HG03469 (cell line): ENCODE measurements around the gene GALNTL6.
A peak's percentile ranks its signal among the peaks of the same experiment; 100 is the strongest.

Experiments
- ATAC-seq: cut with Tn5 transposase; IDR thresholded peaks from one replicate; pipeline ENCODE4 v1.9.1; 2021; ENCODE audit warnings: mild to moderate bottlenecking, moderate library complexity, moderate number of reproducible peaks; ENCODE audit not compliant: unreplicated experiment

Gene GALNTL6

GRCh38 chr4:171812665-171813525, at the start of gene GALNTL6:
Gene GALNTL6 (plus strand): TSS chr4:171813404.
- no peak for ATAC-seq

DNA sequence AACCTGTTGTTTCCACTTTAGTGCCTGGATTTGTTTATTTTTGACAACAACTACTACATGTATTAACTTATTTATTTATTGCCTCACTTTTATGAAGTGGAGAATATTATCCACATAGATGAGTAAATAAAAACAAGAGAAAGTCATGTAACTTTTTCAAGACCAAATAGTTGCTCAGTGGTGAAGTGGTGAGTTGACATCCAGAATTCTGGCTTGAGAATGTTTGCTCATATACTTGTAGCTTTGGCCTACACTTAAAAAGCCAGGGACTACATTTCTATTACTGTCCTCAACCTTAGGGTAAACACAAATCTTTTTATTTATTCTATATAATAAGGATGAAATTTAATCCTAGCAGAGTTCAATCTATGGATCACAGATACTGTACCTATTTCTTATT, 47.7 kb upstream of the GALNTL6 start:
- no peak for ATAC-seq

DNA sequence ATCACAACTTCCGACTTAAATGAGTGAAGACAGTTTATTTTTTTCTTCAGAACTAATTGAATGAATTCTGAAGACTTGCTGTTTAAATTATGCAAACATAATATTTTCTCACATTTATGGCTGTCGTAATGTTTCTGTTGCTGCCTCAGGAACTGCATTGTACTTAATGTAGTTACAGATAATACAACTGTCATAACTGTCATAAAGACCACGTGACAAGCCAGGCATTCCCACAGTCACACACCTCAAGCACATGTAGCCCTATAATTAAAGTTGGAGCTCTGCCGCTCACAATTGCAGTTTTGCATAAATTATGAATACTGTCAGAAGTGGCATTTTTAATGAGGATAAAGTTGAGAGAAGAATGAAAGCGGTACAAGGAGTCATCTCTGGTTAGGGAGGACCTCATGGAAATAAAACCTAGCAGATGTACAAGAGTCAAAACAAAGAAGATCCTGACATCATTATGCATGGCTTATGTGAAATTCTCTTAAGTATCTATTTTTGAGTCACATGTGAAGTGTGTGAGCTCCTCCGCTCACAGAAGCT, 38.5 kb upstream of the GALNTL6 start:
- ATAC-seq = no peak

DNA sequence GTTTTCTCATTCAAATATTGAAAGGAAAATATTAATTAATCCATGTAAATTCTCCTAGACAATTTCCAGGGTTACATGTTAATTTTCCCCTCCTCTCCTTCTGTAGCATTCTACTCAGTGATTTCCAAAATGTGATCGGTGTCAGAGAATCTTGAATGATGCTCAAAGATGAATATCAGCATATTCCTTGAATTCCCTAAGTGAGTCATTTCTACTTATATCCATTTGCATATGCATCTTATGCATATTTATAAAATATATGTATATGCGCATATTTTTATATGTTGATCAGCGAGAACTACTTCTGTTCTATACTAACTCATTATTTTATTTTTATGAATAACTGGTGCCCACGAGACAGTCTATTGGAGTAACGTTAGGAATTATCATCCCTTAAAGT, 33.9 kb upstream of the GALNTL6 start:
- no peak for ATAC-seq

- ATAC-seq = no peak
Observed at GRCh38 chr4:171785388-171785787, 27.8 kb upstream of the GALNTL6 start.

GRCh38 chr4:171793723-171794122, 19.5 kb upstream of the GALNTL6 start:
- ATAC-seq = no peak

- ATAC-seq = no peak
Observed at GRCh38 chr4:171794528-171794927, 18.7 kb upstream of the GALNTL6 start.

DNA sequence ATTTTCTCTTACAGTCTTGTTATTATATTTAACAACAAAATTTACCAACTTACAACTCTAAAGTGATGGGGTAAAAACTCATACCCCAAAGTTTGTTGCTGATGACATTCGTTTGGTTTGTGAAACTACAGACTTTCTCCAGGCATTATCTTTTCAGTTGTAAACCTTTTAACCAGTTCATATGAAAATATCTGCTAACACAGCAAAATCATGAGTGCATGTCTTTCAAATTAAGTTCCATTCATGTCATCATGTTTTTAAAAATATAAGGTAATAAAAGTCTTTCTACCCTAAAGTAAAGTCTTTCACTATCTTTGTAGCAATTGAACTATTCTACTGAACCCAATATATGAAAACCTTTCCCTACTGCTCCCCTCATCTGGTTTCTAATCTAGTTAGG, 3.4 kb upstream of the GALNTL6 start:
- no peak for ATAC-seq

DNA sequence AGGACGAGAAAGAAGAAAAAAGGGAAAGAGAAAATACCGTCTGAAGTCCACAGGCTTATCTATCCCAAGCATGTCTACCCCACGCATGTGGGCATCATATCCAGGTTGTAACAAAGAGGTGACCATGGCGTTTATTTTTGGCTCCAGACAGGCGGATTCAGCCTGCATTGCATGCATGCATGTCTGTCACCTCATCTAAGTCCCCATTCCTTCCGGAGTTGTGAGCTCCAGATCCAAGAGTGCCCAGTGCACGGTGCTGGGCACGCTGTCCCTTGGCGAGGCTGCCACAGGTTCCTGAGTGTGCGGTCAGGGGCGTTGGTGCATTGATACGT, 905 bp upstream of the GALNTL6 start:
- ATAC-seq = no peak

DNA sequence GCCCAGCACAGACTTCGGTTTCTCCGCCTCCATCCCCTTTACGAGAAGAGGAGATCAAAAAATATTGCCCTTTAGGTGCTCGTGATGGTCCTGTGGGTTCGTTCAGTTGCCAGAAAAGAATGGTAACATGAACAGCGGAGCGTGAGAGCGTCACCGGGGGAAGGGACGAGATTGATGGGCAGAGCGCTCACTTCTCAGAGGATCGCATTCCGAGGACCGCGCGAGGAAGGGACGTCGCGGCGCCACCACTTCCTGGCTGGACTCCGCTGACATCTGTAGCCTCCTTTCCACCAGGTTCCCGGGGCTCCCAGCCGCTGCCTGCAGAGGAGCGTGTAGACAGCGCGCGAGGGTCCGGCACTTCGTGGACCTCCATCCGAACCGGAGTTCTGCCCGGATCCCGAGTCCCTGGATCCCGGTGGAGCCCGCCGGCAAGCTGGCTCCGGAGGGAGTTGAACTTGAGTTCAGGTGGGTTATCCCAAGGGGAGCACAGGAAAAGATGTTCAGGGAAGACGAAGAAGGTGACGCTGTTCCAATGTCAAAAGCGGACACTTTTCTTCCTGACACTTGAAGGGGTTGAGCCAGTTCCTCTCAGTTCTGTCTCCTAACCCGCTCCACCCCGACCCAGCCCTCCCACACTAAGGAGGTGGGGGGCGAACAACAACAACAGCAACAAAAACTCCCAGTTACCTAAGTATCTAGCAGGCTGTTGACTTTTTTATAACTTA, 484 bp downstream of the GALNTL6 start:
- no peak for ATAC-seq

DNA sequence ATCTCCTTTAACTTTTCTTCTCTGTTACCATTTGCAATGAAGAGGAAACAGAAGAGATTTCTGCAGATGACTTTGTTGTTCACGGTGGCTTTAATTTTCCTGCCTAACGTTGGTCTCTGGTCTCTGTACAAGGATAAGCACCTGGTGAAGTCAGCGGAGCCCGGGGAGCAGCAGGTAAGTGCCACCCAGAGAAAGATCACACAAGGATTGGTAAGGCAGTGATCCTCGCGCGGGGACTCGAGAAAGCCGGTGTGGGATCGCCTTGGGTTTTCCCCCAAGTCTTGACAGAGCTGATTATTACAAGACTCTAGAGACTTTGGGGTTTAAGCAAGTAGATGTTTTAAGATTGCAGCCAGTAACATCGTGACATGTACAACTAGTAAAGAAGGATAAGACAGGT, 1.3 kb downstream of the GALNTL6 start:
- no peak for ATAC-seq

DNA sequence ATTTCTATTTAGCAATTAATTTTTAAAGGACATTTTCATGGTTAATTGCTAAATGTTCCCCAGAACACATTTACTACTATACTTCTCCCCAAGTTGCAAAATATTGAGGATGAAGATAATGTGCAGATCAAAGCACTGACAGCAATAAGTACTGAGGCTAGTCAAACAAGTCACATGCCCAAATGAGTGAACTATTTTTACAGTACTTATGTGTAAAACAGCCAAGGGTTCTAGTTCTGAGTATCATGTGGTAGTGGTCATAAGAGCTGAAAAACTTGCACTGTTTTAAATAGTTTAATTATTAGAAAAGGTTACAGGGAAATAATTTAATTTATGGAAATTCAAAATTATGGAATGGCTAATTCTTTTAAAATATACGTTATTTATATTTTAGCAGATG, 3.8 kb downstream of the GALNTL6 start:
- peak; percentile 78 for ATAC-seq

GRCh38 chr4:171834640-171835039, 21.4 kb downstream of the GALNTL6 start:
- no peak for ATAC-seq

DNA sequence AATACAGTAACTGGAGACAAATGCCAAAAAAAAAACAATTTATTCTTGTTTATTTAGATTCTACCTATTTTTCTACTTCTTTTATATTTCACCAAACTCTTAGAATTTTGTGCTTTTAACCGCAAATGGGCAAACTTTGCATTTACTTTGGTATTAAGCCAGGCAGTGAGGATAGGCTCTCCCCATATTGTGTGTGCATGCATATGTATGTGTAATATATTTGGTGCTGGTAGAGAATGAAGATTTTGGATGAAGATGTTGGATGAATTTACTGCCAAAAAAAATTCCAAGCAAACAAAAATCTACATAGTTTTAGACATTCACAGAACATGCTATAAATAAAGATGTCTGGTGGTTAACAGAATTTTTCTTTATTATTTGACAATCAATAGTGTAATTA, 30.3 kb downstream of the GALNTL6 start:
- ATAC-seq = no peak

- ATAC-seq = peak; percentile 59
Observed at GRCh38 chr4:171846232-171846631, 33.0 kb downstream of the GALNTL6 start.

- no peak for ATAC-seq
Observed at GRCh38 chr4:171846893-171847292, 33.7 kb downstream of the GALNTL6 start.

GRCh38 chr4:171847751-171848150, 34.5 kb downstream of the GALNTL6 start:
- no peak for ATAC-seq

DNA sequence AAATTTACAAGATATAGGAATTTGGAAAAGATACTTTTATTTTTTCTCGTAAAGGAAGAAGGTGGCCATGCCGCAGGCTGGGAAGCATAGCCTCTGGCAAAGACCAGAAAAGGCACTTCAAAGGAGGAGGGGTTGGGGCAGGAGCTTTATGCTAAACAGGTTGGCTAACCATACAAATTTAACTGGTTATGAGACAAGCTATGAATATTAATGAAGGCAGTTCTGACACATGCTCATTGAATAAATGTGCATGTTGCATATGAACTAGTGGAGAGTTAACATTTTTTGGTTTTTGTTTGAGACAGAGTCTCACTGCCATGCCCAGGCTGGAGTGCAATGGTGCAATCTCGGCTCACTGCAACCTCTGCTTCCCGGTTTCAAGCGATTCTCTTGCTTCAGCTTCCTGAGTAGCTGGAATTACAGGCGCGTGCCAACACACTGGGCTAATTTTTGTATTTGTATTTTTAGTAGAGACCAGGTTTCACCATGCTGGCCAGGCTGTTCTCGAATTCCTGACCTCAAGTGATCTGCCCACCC, 36.5 kb downstream of the GALNTL6 start:
- no peak for ATAC-seq

DNA sequence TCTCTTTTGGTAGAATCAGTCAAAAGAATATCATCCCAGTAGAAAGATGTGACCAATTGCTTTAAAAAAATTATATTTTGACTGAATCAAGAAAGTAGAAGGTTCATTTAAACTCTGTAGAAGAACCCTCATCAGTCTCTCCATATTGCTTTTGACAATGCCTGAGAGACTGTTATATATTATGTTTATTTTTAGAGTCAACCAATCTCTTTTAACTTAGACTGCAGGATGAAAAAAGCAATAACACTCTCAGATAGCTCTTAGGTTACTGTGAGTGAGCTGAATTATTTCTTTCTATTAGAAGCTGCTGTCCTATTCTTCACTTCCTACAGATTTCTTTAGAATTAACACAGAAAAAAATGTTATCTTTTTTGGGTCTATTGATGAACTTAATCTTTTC, 38.1 kb downstream of the GALNTL6 start:
- no peak for ATAC-seq

GRCh38 chr4:171857302-171858012, 44.3 kb downstream of the GALNTL6 start:
- no peak for ATAC-seq

DNA sequence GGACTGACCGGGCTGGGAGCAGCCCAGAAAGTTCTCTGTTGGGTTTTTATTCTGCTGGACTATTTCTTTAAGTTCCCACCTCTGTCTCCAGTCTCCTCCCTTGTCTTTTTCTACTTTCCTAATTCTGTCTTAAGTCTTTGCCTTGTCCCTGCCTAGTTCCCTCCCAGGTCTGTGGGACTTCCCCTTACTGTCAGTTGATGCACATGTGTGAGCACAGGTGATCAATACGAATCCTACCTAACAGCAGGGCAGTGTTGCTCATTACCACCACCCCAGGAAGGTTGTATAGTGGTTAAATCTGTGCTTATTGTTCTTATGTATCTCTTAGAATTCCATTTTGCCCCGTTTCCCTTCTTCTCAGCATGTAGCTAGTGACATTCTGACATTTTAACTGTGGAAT, 62.1 kb downstream of the GALNTL6 start:
- ATAC-seq = no peak
